HCT116 (cell line): Measurements from ENCODE around the gene ZCCHC9. TPM values are rescaled to one million over a fixed set of nuclear protein-coding genes. Genes with fewer than 3 reads are reported as not detected.

Source experiments
- ATAC-seq: fragments of 200-7000 bp; cut with Tn5 transposase; 2 replicates; pipeline ENCODE4 v1.9.1; 2020; ENCODE audit warnings: mild to moderate bottlenecking, moderate library complexity
- BruUV-seq: library from RNA; stranded (reverse); fragments of 400-500 nt; replicated peaks from 2 replicates; lab custom pipeline; 2021; lab: Mats Ljungman, UMichigan
- CTCF ChIA-PET: fragments of 300-600 bp; sonication (Branson Sonifier 250); formaldehyde crosslinking; loops from one replicate; lab custom pipeline; 2021; ENCODE audit warnings: antibody characterized with exemption; lab: Charles Lee
- POLR2A ChIA-PET: fragments of 300-600, 350-600 bp; sonication (Branson Sonifier 250); formaldehyde crosslinking; loops from one replicate; lab custom pipeline; 2021; ENCODE audit warnings: antibody characterized with exemption; lab: Charles Lee
- RAD21 ChIA-PET, 2 experiments: fragments of 300-600 bp; sonication (Branson Sonifier 250); formaldehyde crosslinking; loops; one replicate each; lab custom pipeline; 2023; ENCODE audit warnings: low total read pairs in 2 of 2; ENCODE audit not compliant: uncharacterized antibody in 2 of 2, unreplicated experiment in 2 of 2, low non-redundant PET in 1 of 2; lab: Charles Lee
- DNase-seq: peaks from one replicate; pipeline ENCODE4 v3.0.0-alpha.2; 2010; ENCODE audit warnings: low read depth, low spot score
- H2AFZ ChIP-seq: fragments of 200-600 bp; shearing (Covaris generic), sonication (generic); 2 replicates; pipeline ENCODE4 v1.6.1; 2017; ENCODE audit warnings: low read depth, mixed run types, mixed read lengths, antibody characterized with exemption, low read length; ENCODE audit not compliant: poor library complexity, severe bottlenecking
- H3K27ac ChIP-seq: 2 replicates; pipeline ENCODE4 v1.5.1; 2012; ENCODE audit warnings: low read depth, low read length
- H3K27me3 ChIP-seq: fragments of 200-600 bp; sonication (generic); 2 replicates; pipeline ENCODE4 v1.6.1; 2016; ENCODE audit warnings: mixed run types, low read length, mixed read lengths; ENCODE audit not compliant: insufficient read depth
- H3K36me3 ChIP-seq, 2 experiments: fragments of 200-500 bp in 1 of 2; fragments of 200-600 bp in 1 of 2; sonication (Bioruptor generic) in 1 of 2; sonication (generic) in 1 of 2; 2 replicates each; pipeline versions ENCODE4 v1.5.1 to v1.6.1; 2014 to 2016; ENCODE audit warnings: low read length in 2 of 2, inconsistent platforms in 1 of 2, mixed read lengths in 1 of 2, mixed run types in 1 of 2; ENCODE audit not compliant: insufficient read depth in 2 of 2, control insufficient read depth in 1 of 2
- H3K4me1 ChIP-seq, 2 experiments: fragments of 200-600 bp in 1 of 2; sonication (generic) in 1 of 2; 2 replicates each; pipeline versions ENCODE4 v1.5.1 to v1.6.1; 2012 to 2017; ENCODE audit warnings: low read length in 2 of 2, inconsistent platforms in 1 of 2, mild to moderate bottlenecking in 1 of 2, mixed read lengths in 1 of 2, mixed run types in 1 of 2, moderate library complexity in 1 of 2; ENCODE audit not compliant: insufficient read depth in 2 of 2, control insufficient read depth in 1 of 2
- H3K4me2 ChIP-seq: fragments of 200-600 bp; sonication (generic); 2 replicates; pipeline ENCODE4 v1.6.1; 2017; ENCODE audit warnings: mixed run types, low read length, mixed read lengths
- H3K4me3 ChIP-seq, 2 experiments: fragments of 200-600 bp in 1 of 2; sonication (generic) in 1 of 2; replicated peaks in 1 of 2; 2 replicates each; pipeline ENCODE4 v1.5.1; 2011 to 2016; ENCODE audit warnings: low read length in 2 of 2, control low read depth in 1 of 2, low read depth in 1 of 2, mild to moderate bottlenecking in 1 of 2, mixed read lengths in 1 of 2, mixed run types in 1 of 2
- H3K79me2 ChIP-seq: fragments of 200-600 bp; sonication (generic); 2 replicates; pipeline ENCODE4 v1.6.1; 2017; ENCODE audit warnings: mild to moderate bottlenecking, mixed run types, low read length, moderate library complexity, mixed read lengths; ENCODE audit not compliant: insufficient read depth
- H3K9ac ChIP-seq: fragments of 200-600 bp; sonication (generic); 2 replicates; pipeline ENCODE4 v1.6.1; 2016; ENCODE audit warnings: low read length, mixed read lengths
- H3K9me2 ChIP-seq: fragments of 200-600 bp; sonication (generic), shearing (Covaris generic); 2 replicates; pipeline ENCODE4 v1.6.1; 2017; ENCODE audit warnings: mixed run types, mild to moderate bottlenecking, moderate library complexity; ENCODE audit not compliant: insufficient read depth
- H3K9me3 ChIP-seq, 2 experiments: fragments of 200-500 bp in 1 of 2; fragments of 200-600 bp in 1 of 2; sonication (Bioruptor generic) in 1 of 2; sonication (generic) in 1 of 2; 2 replicates each; pipeline ENCODE4 v1.6.1; 2014 to 2017; ENCODE audit warnings: low read length in 2 of 2, mixed read lengths in 2 of 2, inconsistent platforms in 1 of 2, low read depth in 1 of 2, mild to moderate bottlenecking in 1 of 2, mixed run types in 1 of 2, moderate library complexity in 1 of 2; ENCODE audit not compliant: control insufficient read depth in 1 of 2, insufficient read depth in 1 of 2
- H4K20me1 ChIP-seq: fragments of 200-600 bp; sonication (generic), shearing (Covaris generic); 2 replicates; pipeline ENCODE4 v1.6.1; 2017; ENCODE audit warnings: mixed run types, mild to moderate bottlenecking, moderate library complexity; ENCODE audit not compliant: insufficient read depth
- ATF3 ChIP-seq: IDR thresholded peaks from 2 replicates; pipeline ENCODE4 v1.6.1; 2012
- CBX3 ChIP-seq: IDR thresholded peaks from 2 replicates; pipeline ENCODE4 v1.6.1; 2012; ENCODE audit warnings: low read depth
- EZH2 ChIP-seq: fragments of 200-600 bp; sonication (generic); IDR thresholded peaks from 2 replicates; pipeline ENCODE4 v1.6.1; 2017; ENCODE audit warnings: antibody characterized with exemption, mixed run types
- EZH2phosphoT487 ChIP-seq: fragments of 200-600 bp; IDR thresholded peaks from 2 replicates; pipeline ENCODE4 v1.6.1; 2018; ENCODE audit warnings: antibody characterized with exemption, borderline replicate concordance
- JUND ChIP-seq: IDR thresholded peaks from 2 replicates; pipeline ENCODE4 v1.6.1; 2012
- MAX ChIP-seq: IDR thresholded peaks from 2 replicates; pipeline ENCODE4 v1.6.1; 2012
- RAD21 ChIP-seq: IDR thresholded peaks from 2 replicates; pipeline ENCODE4 v1.6.1; 2012; ENCODE audit warnings: low read depth, mild to moderate bottlenecking
- REST ChIP-seq: IDR thresholded peaks from 2 replicates; pipeline ENCODE4 v1.6.1; 2012; ENCODE audit warnings: low read depth
- SIN3A ChIP-seq: IDR thresholded peaks from 2 replicates; pipeline ENCODE4 v1.6.1; 2012; ENCODE audit warnings: low read depth
- SP1 ChIP-seq: IDR thresholded peaks from 2 replicates; pipeline ENCODE4 v1.6.1; 2012; ENCODE audit warnings: low read depth
- ZNF274 ChIP-seq: fragments of 200-500 bp; sonication (Bioruptor generic); IDR thresholded peaks from 2 replicates; pipeline ENCODE4 v1.6.1; 2014; ENCODE audit warnings: mild to moderate bottlenecking, low read depth, low read length, inconsistent platforms
- intact Hi-C: fragments of 100-400 bp; cut with micrococcal nuclease; formaldehyde crosslinking; loops from 2 replicates; pipeline ENCODE4 v1.10.0; 2022
- total RNA-seq: library from RNA; stranded (reverse); gene quantifications from one replicate; pipeline ENCODE4 v1.2.1, GENCODE V29; 2021; ENCODE audit not compliant: unreplicated experiment

ZCCHC9 gene
- total RNA-seq, 1 experiment from 2014 or later, result 33.7 TPM

GRCh38 chr5:81360640-81361039, 59.3 kb downstream of the ZCCHC9 start:
- no peak overlapping the region for H3K4me3 ChIP-seq
- no peak overlapping the region for H2AFZ ChIP-seq
- H3K9ac ChIP-seq, result no peak overlapping the region
- ChIA-PET CTCF (no interaction called here), RAD21 (no interaction called here), POLR2A (no interaction called here)
- no peaks in the 10 kb centered on the region for H3K79me2 ChIP-seq
- intact Hi-C loops, result no loop called here
- H4K20me1 ChIP-seq, result no peaks in the 10 kb centered on the region
- DNase-seq, result no peak
- H3K27me3 ChIP-seq, result no peaks in the 10 kb centered on the region
- H3K27ac ChIP-seq, result no peak overlapping the region
- no peak overlapping the region for H3K4me2 ChIP-seq
- TF ChIP-seq ATF3, result no peak
- H3K9me3 ChIP-seq, result no peaks in the 10 kb centered on the region
- H3K4me1 ChIP-seq, result peaks cover 0 to 7% of the 10 kb centered on the region in 2 experiments; a peak in 1 of 4 replicates
- no peak for ATAC-seq
- no peaks in the 10 kb centered on the region for H3K9me2 ChIP-seq
- no peaks in the 10 kb centered on the region for H3K36me3 ChIP-seq
- BruUV-seq, result no TSS peak

GRCh38 chr5:81361600-81361999, 60.2 kb downstream of the ZCCHC9 start:
- no peak for DNase-seq
- H4K20me1 ChIP-seq, result no peaks in the 10 kb centered on the region
- intact Hi-C loops, result no loop called here
- H3K4me3 ChIP-seq, result no peak overlapping the region
- TF ChIP-seq JUND (no peak), MAX (no peak), EZH2phosphoT487 (no peak), REST (no peak), SP1 (no peak), CBX3 (no peak), SIN3A (no peak), RAD21 (no peak), ATF3 (no peak), ZNF274 (no peak), EZH2 (no peak)
- ATAC-seq, result no peak
- no peaks in the 10 kb centered on the region for H3K9me2 ChIP-seq
- H3K27ac ChIP-seq, result no peak overlapping the region
- POLR2A ChIA-PET, result no interaction called here
- H3K27me3 ChIP-seq, result no peaks in the 10 kb centered on the region
- no peaks in the 10 kb centered on the region for H3K36me3 ChIP-seq
- peaks cover 0 to 7% of the 10 kb centered on the region in 2 experiments; a peak in 1 of 4 replicates for H3K4me1 ChIP-seq
- RAD21 ChIA-PET, result no interaction called here
- CTCF ChIA-PET, result no interaction called here
- H2AFZ ChIP-seq, result no peak overlapping the region
- no peak overlapping the region for H3K9ac ChIP-seq
- no TSS peak for BruUV-seq
- no peaks in the 10 kb centered on the region for H3K79me2 ChIP-seq
- no peaks in the 10 kb centered on the region for H3K9me3 ChIP-seq
- no peak overlapping the region for H3K4me2 ChIP-seq
